Putamen (tissue), 1 donor: Measurements from ENCODE around the gene APCDD1.
"Not testable (repeated sequence)": the region's sequence is repeated elsewhere in the genome, so short reads cannot be mapped to it uniquely, and the experiment has no call there.

Source experiments
- DNase-seq: peaks from one replicate; pipeline ENCODE4 v3.0.0-alpha.2; 2016; ENCODE audit warnings: low spot score

The APCDD1 gene

DNA sequence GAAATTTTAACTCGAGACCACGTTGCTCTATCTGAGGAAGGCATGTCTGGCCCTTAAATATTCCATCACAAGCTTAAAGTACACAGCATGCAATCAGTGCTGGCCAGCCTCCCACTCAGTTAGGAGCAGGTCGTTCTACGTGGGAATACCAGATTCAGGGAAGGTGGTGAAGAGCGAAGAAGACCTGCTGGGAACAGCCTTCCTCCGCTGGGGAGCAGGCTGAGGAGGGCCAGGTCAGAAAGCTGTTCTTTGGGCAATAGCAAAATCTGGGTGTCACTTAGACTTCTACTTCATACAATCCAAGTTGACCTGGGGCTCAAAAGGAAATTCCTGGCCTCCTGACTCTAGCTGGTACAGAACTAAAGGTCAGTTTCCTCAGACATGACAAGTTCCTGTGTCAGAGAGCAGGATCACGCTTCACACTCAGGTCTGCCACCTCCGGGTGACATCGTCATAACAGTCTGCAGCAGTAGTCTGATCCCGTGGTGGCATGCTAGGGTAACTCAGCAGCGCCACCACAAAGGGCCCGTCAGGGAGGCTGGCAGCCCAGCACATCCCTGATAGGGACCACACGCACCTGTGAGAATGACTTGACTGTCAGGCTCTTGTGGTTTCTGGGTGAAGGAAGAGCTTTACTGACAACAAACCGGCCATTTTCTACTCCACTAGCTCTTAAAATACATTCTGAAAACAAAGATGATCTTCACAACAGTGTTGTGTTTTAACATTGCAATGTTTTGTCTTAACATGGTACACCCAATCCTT is 36.1 kb downstream of the APCDD1 start:
- no peak for DNase-seq

DNA sequence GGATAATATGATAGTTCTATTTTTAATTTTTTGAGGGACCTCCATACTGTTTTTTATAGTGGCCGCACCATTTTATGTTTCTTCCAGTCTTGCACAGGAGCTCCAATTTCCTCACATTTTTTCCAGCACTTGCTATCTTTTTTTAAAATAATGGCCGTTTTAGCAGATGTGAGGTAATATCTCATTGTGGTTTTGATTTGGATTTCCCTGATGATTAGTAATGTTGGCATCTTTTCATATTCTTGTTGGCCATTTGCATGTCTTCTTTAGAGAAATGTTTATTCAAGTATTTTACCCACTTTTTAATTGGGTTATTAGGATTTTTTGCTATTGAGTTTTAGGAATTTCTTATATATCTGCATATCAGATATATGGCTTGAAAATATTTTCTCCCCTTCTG is 41.5 kb downstream of the APCDD1 start:
- DNase-seq: no peak

DNA sequence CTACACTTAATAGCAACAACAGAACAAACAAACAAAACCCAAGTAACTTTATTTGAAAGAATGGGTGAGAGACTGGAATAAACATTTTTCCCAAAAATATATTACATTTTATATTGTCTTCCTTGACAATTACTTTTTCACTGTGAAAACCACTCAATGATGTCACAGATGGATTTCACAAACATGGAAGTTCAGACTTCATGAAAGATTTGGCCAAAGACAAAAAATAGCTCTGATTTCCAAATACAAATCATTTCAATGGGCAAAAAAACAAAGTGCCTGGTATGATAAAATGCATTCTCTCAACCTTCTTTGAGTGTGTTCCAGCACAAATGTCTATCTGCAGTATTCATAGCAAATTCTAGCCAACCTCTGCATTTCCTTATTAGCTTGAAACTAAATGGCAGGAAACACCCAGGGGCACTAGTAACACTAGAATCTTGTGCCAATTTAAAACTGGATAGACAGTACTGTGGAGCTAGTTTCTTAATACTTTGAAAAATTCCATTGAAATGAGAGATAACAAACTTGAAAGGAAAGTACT is 42.8 kb downstream of the APCDD1 start:
- no peak for DNase-seq

DNA sequence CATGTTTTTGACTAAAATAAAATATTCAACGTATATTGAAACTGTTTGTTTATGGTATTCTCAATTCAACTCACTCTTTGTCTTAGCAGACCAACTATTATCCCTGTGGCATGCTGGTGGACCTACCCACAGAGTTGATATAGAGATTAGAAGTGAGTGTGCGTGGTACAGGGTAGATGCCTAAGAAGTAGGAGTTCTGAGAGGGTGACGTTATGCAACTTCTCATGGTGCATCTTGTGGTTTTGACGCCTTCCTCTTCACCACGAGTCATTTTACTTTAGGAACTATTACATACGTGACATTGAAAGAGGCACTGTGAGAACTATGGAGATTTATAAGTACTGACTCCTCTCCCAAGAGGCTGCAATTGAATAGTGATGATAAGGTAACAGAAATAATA is 44.8 kb downstream of the APCDD1 start:
- no peak for DNase-seq

DNA sequence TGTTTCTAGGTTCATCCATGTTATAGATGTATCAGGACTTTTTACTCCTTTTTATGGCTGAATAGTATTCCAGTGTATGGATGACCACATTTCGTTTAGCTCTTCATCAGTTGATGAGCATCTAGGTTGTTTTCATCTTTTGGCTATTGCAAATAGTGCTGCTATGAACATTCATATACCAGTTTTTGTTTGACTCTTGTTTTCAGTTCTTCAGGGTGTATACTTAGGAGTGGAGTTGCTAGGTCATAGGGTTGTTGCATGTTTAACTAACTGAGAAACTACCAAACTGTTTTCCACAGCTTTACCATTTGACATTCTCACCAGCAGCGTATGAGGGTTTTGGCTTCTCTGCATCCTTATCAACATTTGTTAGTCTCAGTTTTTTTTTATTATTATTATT is 45.6 kb downstream of the APCDD1 start:
- DNase-seq: no peak

DNA sequence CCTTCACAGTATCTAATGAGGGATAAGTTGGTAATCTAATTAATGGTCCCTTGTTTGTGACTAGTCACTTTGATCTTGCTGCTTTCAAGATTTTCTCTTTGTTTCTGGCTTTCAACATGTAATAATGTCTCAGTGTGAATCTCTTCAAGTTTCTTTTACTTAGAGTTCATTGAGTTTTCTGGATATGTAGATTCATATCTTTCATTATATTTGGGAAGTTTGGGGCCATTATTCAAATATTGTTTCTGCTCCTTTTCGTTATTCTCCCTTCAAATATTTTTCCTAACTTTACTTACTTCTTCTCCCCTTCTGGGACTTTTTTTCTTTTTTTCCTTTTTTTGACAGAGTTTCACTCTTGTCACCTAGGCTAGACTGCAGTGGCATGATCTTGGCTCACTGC is 50.3 kb downstream of the APCDD1 start:
- DNase-seq: no peak

DNA sequence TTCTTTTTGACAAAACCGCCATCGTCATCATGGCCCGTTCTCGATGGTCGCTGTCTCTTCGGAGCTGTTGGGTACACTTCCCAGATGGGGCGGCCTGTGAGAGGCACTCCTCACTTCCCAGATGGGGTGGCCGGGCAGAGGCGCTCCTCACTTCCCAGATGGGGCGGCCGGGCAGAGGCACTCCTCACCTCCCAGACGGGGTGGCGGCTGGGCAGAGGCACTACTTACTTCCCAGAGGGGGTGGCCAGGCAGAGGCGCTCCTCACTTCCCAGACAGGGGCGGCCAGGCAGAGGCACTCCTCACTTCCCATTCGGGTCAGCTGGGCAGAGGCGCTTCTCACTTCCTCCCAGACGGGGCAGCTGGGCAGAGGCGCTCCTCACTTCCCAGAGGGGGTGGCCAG is 51.5 kb downstream of the APCDD1 start:
- not testable (repeated sequence) for DNase-seq

DNA sequence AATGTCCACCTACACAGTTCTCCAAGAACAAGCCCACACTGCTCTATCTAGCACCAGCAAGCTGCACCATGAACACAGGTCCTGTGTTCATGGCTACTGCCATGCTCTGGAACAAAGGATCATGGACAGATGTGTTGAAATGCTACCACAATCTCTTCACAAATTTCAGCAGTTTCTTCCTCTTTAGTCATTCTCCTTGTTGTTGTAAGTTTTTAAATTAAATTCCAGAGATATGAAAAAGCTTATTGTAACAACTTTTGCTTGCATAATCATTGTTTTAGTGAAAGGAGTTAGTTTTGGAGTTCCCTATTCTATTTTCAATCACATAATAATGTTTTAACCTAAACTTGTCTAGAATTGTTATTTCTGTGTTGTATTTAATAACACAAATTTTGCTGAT is 54.2 kb downstream of the APCDD1 start:
- no peak for DNase-seq

DNA sequence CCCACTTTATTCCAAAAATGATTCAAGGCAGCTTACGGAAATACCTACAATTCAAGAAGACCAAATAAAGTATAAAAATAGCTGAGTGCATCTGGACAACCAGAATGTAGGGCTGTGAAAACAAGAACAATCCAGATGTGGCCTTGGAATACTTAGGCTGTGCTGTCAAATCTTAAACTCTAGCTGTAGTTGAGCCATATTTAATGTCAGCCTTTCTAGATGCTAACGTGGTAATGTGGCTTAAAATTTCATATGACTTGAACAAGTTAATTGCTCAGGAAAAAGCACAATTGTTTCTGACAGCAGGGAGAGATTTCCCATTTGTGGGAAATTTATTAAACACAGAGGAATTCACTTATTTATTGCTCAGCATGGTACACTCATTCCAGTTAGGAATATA is 56.8 kb downstream of the APCDD1 start:
- no peak for DNase-seq

DNA sequence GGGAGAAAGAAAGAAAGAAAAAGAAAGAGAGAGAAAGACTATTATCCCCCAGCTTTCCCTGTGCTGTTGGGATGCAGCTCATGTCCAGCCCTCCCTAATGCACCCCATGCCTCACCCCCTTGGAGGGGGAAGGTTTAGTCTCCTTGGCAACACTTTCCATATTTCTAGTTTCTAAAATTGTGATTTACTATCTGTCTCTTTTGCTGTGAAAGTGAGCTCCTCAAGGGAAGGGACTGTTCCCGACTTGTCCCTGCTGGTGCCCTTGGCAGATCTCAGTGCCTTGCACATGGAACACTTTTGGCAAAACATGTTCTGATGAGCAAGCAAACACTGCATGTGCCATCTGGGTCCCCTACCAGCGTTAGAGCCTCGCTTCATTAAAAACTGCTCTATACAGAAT is 59.6 kb downstream of the APCDD1 start:
- DNase-seq: no peak

DNA sequence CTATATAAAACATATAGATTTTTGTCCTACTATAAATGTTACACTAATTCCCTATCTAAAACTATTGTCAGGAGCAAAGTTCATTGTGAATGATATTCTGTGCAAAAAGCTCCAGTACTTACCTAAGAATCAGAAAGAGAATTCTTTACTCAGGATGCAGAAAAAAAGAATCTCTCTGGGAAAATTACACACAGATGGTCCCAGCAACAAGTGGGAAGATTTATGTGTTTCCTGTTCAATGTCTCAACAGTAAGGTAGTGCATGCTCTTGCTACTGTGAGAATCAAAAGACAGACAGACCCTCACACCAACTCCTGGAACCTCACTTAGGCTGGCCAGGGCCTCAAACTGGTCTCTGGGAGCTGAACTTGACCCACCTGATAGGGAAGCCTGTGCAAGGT is 60.2 kb downstream of the APCDD1 start:
- no peak for DNase-seq

DNA sequence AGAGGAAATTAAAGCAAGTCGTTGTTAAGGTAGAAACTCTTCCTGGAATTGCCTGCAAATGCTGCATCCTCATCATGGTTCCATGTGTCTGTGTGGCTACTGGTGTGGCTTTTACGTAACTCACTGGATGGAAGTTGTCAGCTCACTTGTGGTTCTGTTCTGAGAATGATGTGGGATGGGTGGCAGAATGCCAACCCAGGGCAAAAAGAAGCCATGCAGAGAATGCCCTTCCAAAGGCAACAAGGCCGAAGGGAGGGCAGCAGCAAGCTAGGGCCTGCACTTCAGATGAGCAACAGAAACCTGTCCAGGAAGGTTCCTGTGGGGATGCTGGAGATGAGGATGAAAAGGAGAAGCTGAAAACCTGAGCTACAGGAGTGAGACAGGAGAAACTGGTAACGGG is 61.0 kb downstream of the APCDD1 start:
- DNase-seq: no peak

DNA sequence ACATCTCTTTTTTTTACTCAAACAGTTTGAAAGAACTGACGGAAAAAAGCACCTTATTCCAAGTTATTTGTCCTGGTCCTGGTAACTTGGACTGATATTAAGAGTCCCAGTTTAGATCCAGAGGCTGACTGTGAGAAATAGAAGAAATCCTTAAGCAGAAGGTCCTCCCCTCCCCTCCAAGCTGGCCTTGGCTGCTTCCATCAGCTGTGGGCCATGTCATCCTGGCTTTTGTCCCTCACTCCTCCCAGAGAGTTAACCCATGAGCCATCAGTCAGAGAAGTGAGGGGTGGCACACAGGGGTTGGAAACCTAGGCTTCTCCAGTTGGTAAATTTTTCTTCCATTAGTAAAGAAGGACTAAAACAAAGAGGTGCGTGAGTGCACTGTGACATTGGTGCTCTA is 61.6 kb downstream of the APCDD1 start:
- no peak for DNase-seq

DNA sequence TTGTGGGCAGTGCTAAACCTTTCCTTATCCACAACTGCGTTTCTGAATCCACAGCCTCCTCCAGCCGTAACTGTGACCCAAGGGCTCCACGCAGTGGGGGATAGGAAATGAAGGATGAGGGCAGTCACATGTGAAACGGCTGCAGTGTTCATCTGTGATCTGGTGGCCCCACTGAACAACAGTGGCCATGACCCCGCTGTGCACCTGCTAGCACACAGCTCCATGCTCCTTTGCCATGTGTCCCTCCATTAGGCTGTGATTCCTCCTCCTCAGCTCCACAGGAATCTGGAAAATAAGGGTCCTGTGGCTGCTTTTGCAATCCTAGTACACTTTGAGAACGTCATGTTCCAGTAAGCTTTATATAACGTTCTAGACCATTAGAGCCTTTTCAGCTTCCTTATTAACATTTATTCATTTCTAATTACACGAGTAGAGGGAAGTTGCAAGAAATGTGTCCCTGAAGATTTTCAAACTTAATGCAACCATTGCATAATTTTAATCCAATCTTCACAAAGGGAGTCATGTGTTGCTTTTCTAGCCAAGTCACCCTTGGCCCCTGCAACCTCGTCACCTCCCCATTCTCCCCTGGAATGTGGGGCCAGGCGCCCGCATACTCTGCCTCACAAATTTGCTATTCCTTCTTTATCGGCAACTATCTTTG is 64.3 kb downstream of the APCDD1 start:
- DNase-seq: peak; percentile 89

DNA sequence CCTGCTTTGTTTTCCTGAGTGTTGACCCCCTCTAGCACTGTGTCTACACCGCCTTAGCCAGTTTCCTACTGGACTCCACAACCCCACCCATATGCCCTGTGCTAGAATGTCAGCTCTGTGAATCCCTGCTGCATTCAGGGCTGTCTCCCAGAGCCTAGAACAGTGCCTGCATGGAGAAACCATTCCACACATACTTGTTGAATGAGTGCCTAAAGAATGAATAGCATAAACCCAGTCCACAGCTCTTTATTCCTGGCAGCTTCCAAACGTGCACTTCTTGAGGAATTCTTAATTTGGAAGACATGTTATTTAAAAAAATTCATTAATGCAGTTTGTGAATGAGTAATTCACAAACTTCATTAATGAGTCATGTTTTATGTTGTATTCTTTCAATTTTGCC is 64.9 kb downstream of the APCDD1 start:
- no peak for DNase-seq

DNA sequence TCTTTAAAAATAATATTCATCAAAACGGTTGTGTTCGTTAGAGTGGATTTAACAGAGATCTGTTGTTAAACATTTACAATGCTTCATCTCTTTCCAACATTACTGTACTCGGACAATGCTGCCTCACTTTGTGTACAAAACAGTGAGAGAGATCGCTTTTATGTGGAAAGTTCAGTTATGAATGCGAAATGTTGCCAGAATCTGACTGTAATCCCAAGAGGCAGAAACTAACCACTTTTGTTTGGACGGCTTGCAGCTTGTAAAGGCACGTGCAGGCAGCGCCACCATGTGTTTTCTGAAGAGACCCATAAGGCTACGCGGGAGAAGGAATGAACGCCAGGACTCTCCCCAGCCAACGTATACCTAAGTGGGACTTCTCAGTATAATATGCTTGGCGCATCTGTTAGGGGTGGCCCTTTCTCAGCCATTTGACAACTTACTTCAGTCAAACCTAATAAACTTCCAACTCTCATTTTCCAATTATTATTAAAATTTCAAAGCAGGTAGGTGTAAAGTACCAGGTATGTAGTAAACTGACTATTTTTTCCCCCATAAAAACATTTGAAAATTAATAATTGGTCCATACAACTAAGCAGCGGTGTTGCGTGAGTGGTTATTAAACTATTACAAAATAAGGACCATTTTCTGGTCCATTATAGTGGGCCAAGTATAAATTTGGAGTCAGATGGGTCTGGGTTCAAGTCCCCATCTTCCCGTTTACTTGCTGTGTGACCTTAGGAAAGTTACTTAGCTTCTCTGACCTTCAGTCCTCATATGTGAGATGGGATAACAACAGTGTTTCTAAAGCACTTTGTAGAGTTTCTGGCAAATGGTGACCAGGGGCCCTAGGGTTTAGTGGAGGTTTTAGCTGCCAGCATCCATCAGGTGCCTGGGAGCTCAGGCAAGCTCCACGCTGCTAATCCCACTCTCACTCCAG is 65.8 kb downstream of the APCDD1 start:
- DNase-seq: peak; percentile 76

DNA sequence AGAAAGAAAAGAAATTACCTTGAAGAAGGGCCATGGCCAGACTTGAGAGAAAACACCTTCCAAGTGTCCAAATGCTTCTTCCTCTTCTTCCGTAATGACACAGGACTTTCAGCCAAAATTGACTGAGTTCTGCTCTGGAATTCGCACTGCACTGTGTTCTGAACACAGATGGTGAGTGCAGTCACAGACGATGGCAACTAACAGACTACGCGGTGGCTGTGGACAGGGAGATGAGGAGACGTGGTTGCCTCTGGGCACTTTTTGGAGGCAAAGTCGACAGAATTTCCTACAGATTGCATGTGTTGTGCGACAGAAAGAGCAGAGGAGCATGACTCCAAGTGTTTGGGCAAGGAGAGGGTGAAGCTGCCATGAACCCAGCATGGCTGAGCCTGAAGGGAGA is 67.1 kb downstream of the APCDD1 start:
- DNase-seq: no peak

DNA sequence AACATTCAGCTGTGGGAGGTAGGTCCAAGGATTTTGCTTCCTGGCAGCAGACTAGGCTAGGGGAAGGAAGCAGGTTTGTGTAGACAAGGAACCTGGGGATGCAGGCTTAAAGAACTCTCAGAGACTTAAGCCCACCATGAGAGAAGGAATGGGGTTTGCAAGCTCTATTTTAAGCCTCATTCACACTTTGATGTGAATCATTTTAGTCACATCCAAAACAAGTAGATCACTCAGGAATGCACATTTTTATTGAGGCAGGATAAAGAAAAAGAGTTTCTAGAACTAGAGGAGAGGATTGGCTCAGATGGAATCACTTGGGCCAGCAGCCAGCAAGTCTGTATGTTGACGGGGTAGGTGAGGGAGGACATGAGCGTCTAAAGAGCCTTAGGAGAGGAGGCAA is 68.1 kb downstream of the APCDD1 start:
- DNase-seq: no peak

DNA sequence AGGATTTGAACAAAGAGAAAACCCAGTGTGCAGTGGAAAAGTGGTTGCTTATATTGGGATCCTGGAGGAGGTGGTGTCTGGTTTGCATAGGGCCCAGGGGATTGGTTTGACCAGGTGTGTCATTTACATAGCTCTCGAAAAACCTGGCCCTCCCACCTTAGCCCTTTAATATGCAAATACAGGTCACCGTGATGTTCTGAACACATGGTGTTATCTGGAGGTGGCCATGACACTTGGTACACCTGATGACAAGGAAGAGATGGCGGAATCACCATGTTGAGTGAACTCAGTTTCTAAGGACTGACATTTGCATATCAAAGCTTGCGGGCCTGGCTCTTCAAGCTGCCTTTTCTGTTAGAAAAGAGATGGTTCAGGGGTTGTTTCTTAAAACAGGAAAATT is 69.1 kb downstream of the APCDD1 start:
- DNase-seq: no peak

DNA sequence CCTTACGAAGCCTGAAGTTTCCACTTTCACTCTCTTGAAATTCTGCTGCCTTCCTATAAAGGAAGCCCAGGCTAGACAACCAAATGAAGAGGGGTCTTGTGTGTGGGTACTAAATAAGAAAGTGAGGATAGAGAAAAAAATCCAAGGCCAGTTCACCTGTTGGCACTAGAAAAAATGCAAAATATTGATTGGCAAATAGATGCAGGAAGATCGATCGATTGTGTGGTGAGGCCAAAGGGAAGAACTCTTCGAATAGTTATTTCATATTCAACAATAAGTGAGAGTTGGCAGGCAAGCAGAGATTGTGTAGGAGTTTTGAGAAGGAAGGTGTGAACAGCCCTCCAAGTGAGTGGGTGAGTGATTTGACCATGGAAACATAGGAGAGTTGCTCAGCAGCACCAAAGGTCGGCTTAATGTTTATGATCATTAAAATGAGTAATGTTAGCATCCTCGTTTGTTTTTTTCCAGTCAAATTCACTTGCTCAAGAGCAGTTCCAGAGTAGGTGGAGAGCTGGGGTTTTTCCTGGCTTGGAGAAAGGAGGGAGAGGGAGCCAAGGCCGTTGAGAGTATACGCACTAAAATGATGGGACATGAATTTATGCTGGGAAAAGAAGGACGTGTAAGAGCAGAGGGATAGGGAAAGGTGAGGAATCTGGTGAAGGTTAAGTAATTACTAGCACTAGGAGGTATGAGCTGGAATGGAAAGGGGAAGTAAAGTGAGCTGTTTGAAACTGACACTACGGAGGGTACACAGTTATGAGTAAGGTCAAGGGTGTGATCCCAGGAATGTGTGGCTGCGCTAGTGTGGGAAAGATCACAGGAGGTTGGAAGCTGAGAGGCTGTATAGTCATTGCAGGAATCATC is 70.3 kb downstream of the APCDD1 start:
- DNase-seq: no peak

DNA sequence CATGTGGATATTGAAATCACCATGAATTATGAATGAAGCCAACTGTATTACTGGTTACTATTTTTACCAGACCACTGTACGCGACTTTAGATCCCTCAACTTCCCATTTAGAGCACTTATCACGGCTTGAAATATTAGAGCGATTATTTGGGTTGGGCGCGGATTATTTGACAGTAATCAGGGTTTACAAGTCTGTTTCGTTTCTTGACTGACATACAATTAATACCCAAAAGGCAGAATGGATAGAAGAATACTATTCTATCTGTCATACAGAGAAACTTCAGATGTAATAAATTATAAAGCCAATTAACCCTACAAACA is 70.9 kb downstream of the APCDD1 start:
- no peak for DNase-seq
